K562 (cell line): ENCODE data around the gene CLNK. TPM values are rescaled to one million over a fixed set of nuclear protein-coding genes. Genes with fewer than 3 reads are reported as not detected.

Experiments used
- ARID2 ChIP-seq: fragments of 450-650 bp; IDR thresholded peaks from 2 replicates; pipeline ENCODE4 v1.6.1; 2017; ENCODE audit warnings: antibody characterized with exemption, mild to moderate bottlenecking
- BRD4 ChIP-seq: fragments of 200-600 bp; sonication (generic); IDR thresholded peaks from 2 replicates; pipeline ENCODE4 v1.6.1; 2017; ENCODE audit warnings: inconsistent platforms
- CC2D1A ChIP-seq: fragments of 450-650 bp; IDR thresholded peaks from 2 replicates; pipeline ENCODE4 v1.6.1; 2017; ENCODE audit warnings: mild to moderate bottlenecking
- COPS2 ChIP-seq: fragments of 450-650 bp; conservative IDR thresholded peaks from 2 replicates; pipeline ENCODE4 v1.6.1; 2016; ENCODE audit warnings: mild to moderate bottlenecking, moderate library complexity
- DDX20 ChIP-seq: fragments of 450-650 bp; IDR thresholded peaks from 2 replicates; pipeline ENCODE4 v1.6.1; 2016; ENCODE audit warnings: missing genetic modification characterization, low read depth, mild to moderate bottlenecking, missing compliant biosample characterization, moderate library complexity
- FOXK2 ChIP-seq, 2 experiments: fragments of 450-650 bp; IDR thresholded peaks in 1 of 2; conservative IDR thresholded peaks in 1 of 2; 2 replicates each; pipeline ENCODE4 v1.6.1; 2016; ENCODE audit warnings: low read depth in 2 of 2, mild to moderate bottlenecking in 1 of 2
- FOXP1 ChIP-seq: sonication (generic); formaldehyde crosslinking; IDR thresholded peaks from 2 replicates; pipeline ENCODE4 v1.8.0; 2022; ENCODE audit warnings: mild to moderate bottlenecking, missing genetic modification reagents
- HDAC3 ChIP-seq: fragments of 450-650 bp; IDR thresholded peaks from 2 replicates; pipeline ENCODE4 v1.6.1; 2018; ENCODE audit warnings: borderline replicate concordance, mild to moderate bottlenecking, moderate library complexity; ENCODE audit not compliant: partially characterized antibody
- KAT8 ChIP-seq: fragments of 450-650 bp; IDR thresholded peaks from 2 replicates; pipeline ENCODE4 v1.6.1; 2016; ENCODE audit warnings: low read depth, mild to moderate bottlenecking
- KLF6 ChIP-seq: fragments of 250-450 bp; sonication (Bioruptor Pico); IDR thresholded peaks from 2 replicates; pipeline ENCODE4 v1.4.0; 2020; ENCODE audit warnings: mild to moderate bottlenecking, moderate library complexity, borderline replicate concordance
- NCOR1 ChIP-seq: fragments of 450-650 bp; IDR thresholded peaks from 2 replicates; pipeline ENCODE4 v1.6.1; 2016; ENCODE audit warnings: mild to moderate bottlenecking, moderate library complexity
- NEUROD1 ChIP-seq: fragments of 150-350 bp; IDR thresholded peaks from 2 replicates; pipeline ENCODE4 v1.6.1; 2014; ENCODE audit warnings: borderline replicate concordance, low read length, low read depth; ENCODE audit not compliant: partially characterized antibody
- RBM39 ChIP-seq: fragments of 200-400 bp; formaldehyde crosslinking; optimal IDR thresholded peaks from 2 replicates; pipeline ENCODE3; 2018; ENCODE audit warnings: low read depth, low read length
- RFX7 ChIP-seq: fragments of 250-450 bp; sonication (Bioruptor Pico); IDR thresholded peaks from 2 replicates; pipeline ENCODE4 v1.5.1; 2021; ENCODE audit warnings: mild to moderate bottlenecking
- SIN3B ChIP-seq: fragments of 450-650 bp; IDR thresholded peaks from 2 replicates; pipeline ENCODE4 v1.6.1; 2017; ENCODE audit warnings: low read depth, mild to moderate bottlenecking, moderate library complexity
- SP1 ChIP-seq: sonication (generic); formaldehyde crosslinking; IDR thresholded peaks from 2 replicates; pipeline ENCODE4 v1.8.1; 2022; ENCODE audit warnings: mild to moderate bottlenecking, missing genetic modification reagents
- TFAM ChIP-seq: fragments of 250-450 bp; sonication (Bioruptor Pico); conservative IDR thresholded peaks from 2 replicates; pipeline ENCODE4 v1.5.0; 2021; ENCODE audit warnings: mild to moderate bottlenecking, moderate library complexity
- ZKSCAN3 ChIP-seq: fragments of 250-450 bp; sonication (Bioruptor Pico); IDR thresholded peaks from 2 replicates; pipeline ENCODE4 v1.4.0; 2020
- polyA plus RNA-seq, 8 experiments: library from polyadenylated mRNA; depleted of rRNA in 4 of 8; stranded (reverse) in 5 of 8; unstranded in 3 of 8; fragments of >200 nt; fragmentation: Nextera tagmentation in 2 of 8; fragmentation: Illumina TruSeq in 1 of 8; extraction: Ambion mirVana in 2 of 8; extraction: Trizol in 1 of 8; gene quantifications; 2 replicates each; pipeline versions ENCODE4 v1.2.1 to v1.2.3, GENCODE V29; 2011 to 2014; ENCODE audit warnings: inconsistent platforms in 1 of 8, missing spikeins in 1 of 8
- total RNA-seq, 7 experiments: library from RNA; depleted of rRNA in 6 of 7; stranded (reverse); fragments of >200 nt in 6 of 7; fragmentation: Illumina TruSeq in 2 of 7; extraction: Trizol in 2 of 7; gene quantifications; 2 replicates each; pipeline versions ENCODE4 v1.2.1 to v1.2.3, GENCODE V29; 2011 to 2021; ENCODE audit warnings: low replicate concordance in 1 of 7
- TF ChIP-seq, protein P1 (sequence below), 2 experiments: fragments of 450-650 bp in 1 of 2; sonication (generic) in 1 of 2; formaldehyde crosslinking in 1 of 2; IDR thresholded peaks; 2 replicates each; pipeline versions ENCODE4 v1.7.1 to v1.9.0; 2016 to 2022; ENCODE audit warnings: inconsistent platforms in 1 of 2, mild to moderate bottlenecking in 1 of 2, missing genetic modification reagents in 1 of 2
- TF ChIP-seq, protein P2 (sequence below): sonication (generic); formaldehyde crosslinking; IDR thresholded peaks from 2 replicates; pipeline ENCODE4 v1.8.0; 2023; ENCODE audit warnings: mild to moderate bottlenecking, missing genetic modification reagents

Gene CLNK
- total and polyA plus RNA-seq, 9 of the 15 experiments (the other 6 are each of a cell fraction or from before 2014, with no cell fraction given): not detected

DNA sequence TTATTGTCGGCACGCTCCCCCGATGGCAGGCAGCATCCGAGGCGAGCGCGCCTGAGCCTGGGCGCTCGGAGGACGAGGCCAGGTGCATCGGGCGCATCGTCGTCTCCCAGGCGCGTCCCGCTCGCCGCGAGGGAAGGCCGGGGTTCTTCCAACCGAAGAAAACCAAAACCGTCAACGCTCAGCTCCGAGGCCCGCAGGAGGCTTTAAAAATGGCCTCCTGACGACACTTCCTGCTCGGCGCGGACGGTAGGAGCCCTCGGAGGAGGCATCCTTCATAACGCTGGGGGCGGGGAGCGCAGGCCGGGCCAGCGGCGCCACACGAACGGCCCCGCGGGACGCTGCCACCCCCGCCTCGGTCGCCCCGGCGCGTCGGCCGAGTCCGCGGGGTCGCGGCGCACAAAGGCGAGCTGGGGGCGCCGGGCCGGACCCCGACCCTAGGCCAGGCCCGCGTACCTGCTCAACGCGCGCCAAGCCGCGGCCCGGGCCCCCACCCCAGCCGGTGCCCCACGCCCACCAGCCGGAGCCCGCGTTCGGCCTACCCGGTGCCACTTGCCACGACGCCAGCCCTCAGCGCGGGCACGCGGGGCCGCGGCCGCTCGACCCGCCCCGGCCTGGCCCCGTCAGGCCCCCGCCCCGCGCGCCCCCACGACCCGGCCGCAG lies 227.8 kb downstream of the CLNK start (continued):
- TF ChIP-seq, protein P1, sequence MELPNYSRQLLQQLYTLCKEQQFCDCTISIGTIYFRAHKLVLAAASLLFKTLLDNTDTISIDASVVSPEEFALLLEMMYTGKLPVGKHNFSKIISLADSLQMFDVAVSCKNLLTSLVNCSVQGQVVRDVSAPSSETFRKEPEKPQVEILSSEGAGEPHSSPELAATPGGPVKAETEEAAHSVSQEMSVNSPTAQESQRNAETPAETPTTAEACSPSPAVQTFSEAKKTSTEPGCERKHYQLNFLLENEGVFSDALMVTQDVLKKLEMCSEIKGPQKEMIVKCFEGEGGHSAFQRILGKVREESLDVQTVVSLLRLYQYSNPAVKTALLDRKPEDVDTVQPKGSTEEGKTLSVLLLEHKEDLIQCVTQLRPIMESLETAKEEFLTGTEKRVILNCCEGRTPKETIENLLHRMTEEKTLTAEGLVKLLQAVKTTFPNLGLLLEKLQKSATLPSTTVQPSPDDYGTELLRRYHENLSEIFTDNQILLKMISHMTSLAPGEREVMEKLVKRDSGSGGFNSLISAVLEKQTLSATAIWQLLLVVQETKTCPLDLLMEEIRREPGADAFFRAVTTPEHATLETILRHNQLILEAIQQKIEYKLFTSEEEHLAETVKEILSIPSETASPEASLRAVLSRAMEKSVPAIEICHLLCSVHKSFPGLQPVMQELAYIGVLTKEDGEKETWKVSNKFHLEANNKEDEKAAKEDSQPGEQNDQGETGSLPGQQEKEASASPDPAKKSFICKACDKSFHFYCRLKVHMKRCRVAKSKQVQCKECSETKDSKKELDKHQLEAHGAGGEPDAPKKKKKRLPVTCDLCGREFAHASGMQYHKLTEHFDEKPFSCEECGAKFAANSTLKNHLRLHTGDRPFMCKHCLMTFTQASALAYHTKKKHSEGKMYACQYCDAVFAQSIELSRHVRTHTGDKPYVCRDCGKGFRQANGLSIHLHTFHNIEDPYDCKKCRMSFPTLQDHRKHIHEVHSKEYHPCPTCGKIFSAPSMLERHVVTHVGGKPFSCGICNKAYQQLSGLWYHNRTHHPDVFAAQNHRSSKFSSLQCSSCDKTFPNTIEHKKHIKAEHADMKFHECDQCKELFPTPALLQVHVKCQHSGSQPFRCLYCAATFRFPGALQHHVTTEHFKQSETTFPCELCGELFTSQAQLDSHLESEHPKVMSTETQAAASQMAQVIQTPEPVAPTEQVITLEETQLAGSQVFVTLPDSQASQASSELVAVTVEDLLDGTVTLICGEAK (IDR thresholded peaks at IDR 0.05): no peak; the same call in 1 of the 2 replicates
- TF ChIP-seq, protein P1 (CRISPR knock-in tag; IDR thresholded peaks at IDR 0.05): no peak
- TF ChIP-seq BRD4 (no peak), HDAC3 (no peak), KLF6 (CRISPR knock-in tag) (no peak), NCOR1 (no peak), FOXP1 (CRISPR knock-in tag) (no peak), COPS2 (no peak), KAT8 (no peak), CC2D1A (no peak), RBM39 (no peak), ZKSCAN3 (CRISPR knock-in tag) (no peak), FOXK2 (conservative IDR thresholded peaks at IDR 0.05 in 1 of 2, IDR thresholded peaks at IDR 0.05 in 1 of 2; ENCODE audit: low read depth in 2 of 2) (no peak), SP1 (CRISPR knock-in tag) (no peak), DDX20 (tag) (no peak), RFX7 (no peak), NEUROD1 (no peak), SIN3B (no peak), ARID2 (no peak), TFAM (CRISPR knock-in tag) (no peak)
- TF ChIP-seq, protein P2, sequence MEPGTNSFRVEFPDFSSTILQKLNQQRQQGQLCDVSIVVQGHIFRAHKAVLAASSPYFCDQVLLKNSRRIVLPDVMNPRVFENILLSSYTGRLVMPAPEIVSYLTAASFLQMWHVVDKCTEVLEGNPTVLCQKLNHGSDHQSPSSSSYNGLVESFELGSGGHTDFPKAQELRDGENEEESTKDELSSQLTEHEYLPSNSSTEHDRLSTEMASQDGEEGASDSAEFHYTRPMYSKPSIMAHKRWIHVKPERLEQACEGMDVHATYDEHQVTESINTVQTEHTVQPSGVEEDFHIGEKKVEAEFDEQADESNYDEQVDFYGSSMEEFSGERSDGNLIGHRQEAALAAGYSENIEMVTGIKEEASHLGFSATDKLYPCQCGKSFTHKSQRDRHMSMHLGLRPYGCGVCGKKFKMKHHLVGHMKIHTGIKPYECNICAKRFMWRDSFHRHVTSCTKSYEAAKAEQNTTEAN (CRISPR knock-in tag): no peak
